ENCODE measurements around the gene ANGPT4.

- TF ChIP-seq CTCF (IDR thresholded peaks at IDR 0.05) (no peak), POLR2A (IDR thresholded peaks at IDR 0.05) (no peak), EP300 (IDR thresholded peaks at IDR 0.05) (no peak)
Measured at GRCh38 chr20:860891-861290, 55.2 kb downstream of the ANGPT4 start.

All from tibial nerve (tissue), 4 donors.